GM12801 (cell line): ENCODE measurements around the gene DTYMK.

Experiments
- TF ChIP-seq, protein P1 (sequence below): IDR thresholded peaks from one replicate; pipeline ENCODE4 v1.5.1; 2011; ENCODE audit warnings: control low read depth; ENCODE audit not compliant: insufficient read length; ENCODE audit errors: extremely low read depth

DTYMK gene, protein sequence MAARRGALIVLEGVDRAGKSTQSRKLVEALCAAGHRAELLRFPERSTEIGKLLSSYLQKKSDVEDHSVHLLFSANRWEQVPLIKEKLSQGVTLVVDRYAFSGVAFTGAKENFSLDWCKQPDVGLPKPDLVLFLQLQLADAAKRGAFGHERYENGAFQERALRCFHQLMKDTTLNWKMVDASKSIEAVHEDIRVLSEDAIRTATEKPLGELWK

DNA sequence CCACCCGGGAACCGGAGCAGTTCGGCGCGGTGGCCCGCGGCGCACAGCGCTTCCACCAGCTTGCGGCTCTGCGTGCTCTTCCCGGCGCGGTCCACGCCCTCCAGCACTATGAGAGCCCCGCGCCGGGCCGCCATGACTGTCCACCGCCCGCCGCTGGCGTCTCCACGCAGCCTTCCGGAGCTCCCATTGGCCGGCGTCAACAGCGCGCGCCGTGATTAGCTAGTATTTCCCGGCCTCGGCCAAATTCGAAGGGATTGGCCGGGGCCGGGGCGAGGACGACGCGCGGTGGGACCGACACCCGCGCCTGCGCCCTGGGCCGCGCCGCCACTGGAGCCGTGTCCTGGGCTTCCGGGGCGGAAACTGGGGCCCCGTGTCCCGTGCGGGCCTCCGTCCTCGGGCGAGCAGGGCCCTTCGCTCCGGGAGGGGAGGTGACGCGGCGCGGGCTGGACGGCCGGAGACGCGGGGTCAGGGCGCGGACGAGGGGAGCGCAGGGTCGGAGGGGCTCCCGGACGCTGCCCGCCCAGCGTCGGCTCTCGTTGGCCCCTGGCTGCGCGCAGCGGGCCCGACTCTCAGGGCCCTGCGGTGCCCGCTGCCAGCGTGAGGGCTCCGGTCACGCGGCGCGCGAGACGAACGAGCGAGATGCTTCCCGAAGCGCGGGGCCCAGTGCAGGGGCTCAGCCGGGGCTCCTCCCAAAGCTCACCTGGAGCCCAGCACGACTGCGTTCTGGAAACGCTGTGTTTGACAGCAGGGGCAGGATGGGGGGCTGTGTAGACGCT, at the start of gene DTYMK:
DTYMK (minus strand) TSS at position 166 of the 776 bp plus-strand sequence; CDS start at position 134, 32 bp downstream.
- TF ChIP-seq, protein P1, sequence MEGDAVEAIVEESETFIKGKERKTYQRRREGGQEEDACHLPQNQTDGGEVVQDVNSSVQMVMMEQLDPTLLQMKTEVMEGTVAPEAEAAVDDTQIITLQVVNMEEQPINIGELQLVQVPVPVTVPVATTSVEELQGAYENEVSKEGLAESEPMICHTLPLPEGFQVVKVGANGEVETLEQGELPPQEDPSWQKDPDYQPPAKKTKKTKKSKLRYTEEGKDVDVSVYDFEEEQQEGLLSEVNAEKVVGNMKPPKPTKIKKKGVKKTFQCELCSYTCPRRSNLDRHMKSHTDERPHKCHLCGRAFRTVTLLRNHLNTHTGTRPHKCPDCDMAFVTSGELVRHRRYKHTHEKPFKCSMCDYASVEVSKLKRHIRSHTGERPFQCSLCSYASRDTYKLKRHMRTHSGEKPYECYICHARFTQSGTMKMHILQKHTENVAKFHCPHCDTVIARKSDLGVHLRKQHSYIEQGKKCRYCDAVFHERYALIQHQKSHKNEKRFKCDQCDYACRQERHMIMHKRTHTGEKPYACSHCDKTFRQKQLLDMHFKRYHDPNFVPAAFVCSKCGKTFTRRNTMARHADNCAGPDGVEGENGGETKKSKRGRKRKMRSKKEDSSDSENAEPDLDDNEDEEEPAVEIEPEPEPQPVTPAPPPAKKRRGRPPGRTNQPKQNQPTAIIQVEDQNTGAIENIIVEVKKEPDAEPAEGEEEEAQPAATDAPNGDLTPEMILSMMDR, result no peak

DNA sequence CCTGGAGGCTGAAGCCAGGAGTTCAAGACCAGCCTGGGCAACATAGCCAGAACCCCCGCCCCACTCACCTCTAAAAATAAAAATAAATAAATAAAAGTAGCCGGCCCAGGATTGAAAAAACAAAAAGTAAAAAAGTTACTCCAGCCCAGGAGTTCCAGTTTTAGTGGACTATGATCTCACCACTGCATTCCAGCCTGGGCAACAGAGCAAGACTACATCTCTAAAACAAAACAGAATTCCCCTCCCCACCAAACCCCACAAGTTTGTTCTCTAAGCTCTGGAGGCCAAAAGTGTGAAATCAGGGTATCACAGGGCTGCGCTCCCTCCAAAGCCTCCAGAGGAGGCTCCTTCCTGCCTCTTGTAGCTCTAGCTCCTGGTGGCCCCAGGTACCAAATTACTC, 49.5 kb upstream of the DTYMK start:
- TF ChIP-seq, protein P1, result no peak

DNA sequence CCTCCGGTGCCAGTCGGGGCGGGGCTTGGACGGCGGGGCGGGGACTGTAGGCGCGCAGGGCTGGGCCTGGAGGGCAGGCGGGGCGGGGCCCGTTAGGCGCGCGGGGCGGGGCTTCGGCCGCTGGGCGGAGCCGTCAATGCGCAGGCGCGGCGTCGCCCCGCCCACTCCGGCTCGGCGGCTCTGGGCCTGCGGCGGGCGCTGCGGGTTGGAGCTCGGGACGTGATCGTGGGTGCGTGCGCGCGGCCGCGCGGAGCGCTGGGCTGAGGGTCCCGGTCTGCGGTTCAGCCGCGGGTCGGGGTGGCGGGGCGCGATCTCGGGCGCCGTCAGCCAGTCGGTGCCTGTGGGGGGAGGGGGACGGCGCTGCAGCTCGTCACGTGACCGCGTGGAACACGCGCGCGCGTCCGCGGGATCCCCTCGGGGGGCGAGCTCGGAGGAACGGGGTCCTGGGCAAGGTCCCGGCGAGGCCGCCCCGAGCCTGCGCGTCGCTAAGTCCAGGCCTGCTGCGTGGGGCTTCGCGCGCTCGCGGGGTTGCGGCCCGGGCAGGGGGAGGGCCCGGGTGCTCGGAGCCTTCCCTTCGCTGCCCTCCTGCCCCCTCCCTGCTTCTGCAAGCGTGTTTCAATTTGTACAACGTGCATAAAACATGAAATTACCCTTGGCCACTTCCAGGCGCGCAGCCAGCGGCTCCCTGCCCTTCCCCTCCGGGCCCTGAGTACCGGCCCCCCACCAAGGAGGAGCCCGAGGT, 48.0 kb upstream of the DTYMK start, which contains the start of gene D2HGDH:
D2HGDH (plus strand) TSS at position 164 of the 742 bp plus-strand sequence. CDS start 595 bp downstream, outside the sequence.
- TF ChIP-seq, protein P1, result no peak

DNA sequence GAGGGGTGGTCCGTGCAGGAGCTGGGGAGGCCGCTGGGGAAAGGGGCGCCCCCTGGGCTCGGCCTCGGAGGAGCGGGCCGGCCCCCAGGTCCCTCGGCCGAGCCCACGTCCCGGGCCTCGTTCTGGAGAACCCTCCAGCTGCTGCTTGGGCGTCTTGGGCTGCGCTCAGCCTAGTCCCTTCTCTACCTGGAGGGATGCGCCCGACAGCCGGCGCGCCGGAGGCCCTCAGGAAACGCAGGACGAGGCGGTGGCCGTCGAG, 47.5 kb upstream of the DTYMK start:
- TF ChIP-seq, protein P1, result no peak

DNA sequence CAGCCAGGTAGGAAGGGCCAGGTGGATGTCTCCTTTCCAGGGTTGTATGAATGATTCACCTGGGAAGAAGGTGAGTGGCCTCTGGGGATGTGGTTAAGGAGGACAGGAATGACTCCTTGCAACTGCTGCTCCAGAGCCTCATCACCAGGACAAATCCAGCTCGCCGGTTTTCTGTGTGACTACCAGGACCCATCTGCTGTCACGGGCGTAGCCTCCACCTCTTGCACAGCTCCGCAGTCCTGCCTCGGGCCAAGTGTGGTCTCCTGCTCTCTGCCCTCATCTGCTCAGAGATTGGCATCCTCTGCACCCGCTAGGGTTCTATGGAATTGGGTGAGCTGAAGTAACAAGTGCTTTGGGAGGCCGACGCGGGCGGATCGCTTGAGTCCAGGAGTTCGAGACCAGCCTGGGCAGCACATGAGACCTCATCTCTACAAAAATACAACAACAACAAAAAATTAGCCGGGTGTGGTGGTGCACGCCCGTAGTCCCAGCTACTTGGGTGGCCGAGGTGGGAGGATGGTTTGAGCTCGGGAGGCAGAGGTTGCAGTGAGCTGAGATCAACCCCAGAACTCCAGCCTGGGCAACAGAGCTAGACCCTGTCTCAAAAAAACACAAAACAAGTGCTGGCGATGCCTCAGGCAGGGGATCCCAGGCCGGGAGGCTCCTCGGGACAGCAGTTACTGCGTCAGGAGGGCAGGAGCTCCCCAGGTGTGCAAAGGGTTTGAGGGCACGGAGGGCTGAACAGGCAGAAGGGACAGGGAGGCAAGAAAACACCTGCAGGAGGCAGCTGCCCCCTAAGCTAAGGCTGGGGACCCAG, 47.0 kb upstream of the DTYMK start:
- TF ChIP-seq, protein P1, result no peak

DNA sequence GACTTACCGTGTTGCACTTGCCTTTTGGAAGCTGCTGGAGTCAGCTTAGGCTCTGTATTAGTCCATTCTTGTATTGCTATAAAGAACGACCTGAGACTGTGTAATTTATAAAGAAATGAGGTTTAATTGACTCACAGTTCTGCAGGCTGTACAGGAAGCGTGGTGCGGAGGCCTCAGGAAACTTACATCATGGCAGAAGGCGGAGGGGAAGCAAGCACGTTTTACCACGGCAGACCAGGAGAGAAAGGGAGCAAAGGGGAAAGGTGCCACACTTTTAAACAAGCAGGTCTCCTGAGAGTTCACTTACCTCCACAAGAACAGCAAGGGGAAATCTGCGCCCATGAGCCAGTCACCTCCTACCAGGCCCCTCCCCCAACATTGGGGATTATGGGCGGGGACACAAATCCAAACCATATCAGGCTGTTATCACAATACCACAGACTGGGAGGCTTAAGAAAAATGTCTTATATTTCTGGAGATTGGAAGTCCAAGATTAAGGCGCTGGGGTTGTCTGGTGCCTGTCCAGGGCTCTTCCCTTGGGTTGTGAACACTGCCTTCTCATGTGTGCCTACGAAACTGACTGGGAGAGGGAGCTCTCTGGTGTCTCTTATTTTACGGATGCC, 44.2 kb upstream of the DTYMK start:
- TF ChIP-seq, protein P1, result no peak
